DND-41 (cell line): Measurements from ENCODE around the gene NKAIN2.

Experiments used
- CTCF ChIP-seq: IDR thresholded peaks from 2 replicates; pipeline ENCODE4 v1.5.1; 2012; ENCODE audit warnings: borderline replicate concordance, low read length, moderate library complexity, mild to moderate bottlenecking; ENCODE audit not compliant: poor library complexity, severe bottlenecking; ENCODE audit errors: extremely low read depth
- EZH2 ChIP-seq: IDR thresholded peaks from 3 replicates; pipeline ENCODE4 v1.6.1; 2012; ENCODE audit warnings: borderline replicate concordance, low read depth, mild to moderate bottlenecking, moderate library complexity, low read length, inconsistent platforms; ENCODE audit not compliant: severe bottlenecking

GRCh38 chr6:124260337-124260736, 456.7 kb downstream of the NKAIN2 start:
- no peak for TF ChIP-seq CTCF
- TF ChIP-seq EZH2, result no peak
